GM12892 (cell line): ENCODE data around the gene NTN1.

Source experiments
- POLR2A ChIP-seq: IDR thresholded peaks from 2 replicates; pipeline ENCODE4 v1.6.1; 2011; ENCODE audit warnings: low read depth, low read length, control low read depth
- POLR2AphosphoS5 ChIP-seq: IDR thresholded peaks from 2 replicates; pipeline ENCODE4 v1.6.1; 2011; ENCODE audit warnings: low read depth, low read length, control low read depth
- TAF1 ChIP-seq: IDR thresholded peaks from 2 replicates; pipeline ENCODE4 v1.6.1; 2011; ENCODE audit warnings: low read depth, mild to moderate bottlenecking, control low read depth, low read length, borderline replicate concordance

DNA sequence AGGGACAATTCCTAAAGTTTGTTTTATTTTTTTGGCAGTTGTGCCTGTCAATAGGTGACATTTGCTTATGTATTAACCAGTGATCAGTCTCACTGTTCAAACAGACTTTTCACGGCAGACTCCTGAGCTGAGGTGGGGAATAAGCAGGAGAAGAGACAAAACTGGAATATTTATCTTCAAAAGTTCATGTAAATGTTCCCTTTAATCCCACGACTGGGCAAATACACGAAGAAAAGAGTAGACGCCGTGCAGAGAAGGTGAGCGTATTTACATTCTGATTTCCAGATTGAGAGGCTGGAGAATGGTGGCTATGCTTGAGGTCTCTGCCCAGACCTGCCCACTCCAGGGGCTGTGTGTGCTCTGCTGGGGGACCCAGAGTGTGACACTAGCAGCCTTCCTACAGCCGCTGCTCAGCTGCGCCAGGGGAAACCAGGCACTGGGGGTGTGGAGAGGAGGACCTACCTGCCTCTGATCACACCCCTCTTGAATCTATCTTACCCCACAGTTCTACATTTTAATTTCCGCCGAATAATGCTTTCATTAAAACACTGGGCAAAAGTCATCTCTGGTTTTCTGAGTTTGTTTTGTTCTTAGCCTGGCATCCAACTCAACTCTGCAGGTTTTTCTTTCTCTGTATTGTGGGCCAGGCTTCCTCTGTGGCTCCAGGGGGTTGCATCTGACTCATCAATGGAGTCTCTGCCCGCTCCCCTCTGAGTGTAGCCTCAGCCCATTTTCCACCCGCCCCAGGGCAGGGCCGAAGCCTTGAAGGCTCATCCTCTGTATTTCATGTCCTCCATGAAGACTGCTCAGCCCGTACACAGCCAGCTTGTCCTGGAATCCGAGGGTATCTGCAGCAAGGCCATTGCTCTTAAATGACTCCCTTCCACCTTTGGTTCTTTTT, 237.1 kb downstream of the NTN1 start:
- TF ChIP-seq POLR2A, result no peak
- no peak for TF ChIP-seq POLR2AphosphoS5
- TF ChIP-seq TAF1, result no peak
